ENCODE data around the gene CADPS.

CADPS gene

GRCh38 chr3:62503516-62503915, 371.7 kb downstream of the CADPS start:
- H3K4me3 ChIP-seq (ENCODE audit: extremely low read depth, insufficient read depth, low read length, poor library complexity, severe bottlenecking), result no peak overlapping the region
- H3K4me1 ChIP-seq (ENCODE audit: control insufficient read depth, insufficient read depth, low read length, poor library complexity, severe bottlenecking), result no peaks in the 10 kb centered on the region
- WGBS, 2 experiments (ENCODE audit: insufficient coverage in 2 of 2), result 83% methylated on average over 1 of the region's 2 CpGs; no CpG with 5 or more reads in 1 of the 2 experiments
- no peaks in the 10 kb centered on the region for H3K9me3 ChIP-seq (ENCODE audit: control insufficient read depth, low read length)
- H3K27ac ChIP-seq (ENCODE audit: low read depth, low read length, severe bottlenecking), result no peak overlapping the region
- H3K36me3 ChIP-seq (ENCODE audit: control insufficient read depth, insufficient read depth, low read length), result no peaks in the 10 kb centered on the region

- no peaks in the 10 kb centered on the region for H3K9me3 ChIP-seq (ENCODE audit: control insufficient read depth, low read length)
- no peak overlapping the region for H3K4me3 ChIP-seq (ENCODE audit: extremely low read depth, insufficient read depth, low read length, poor library complexity, severe bottlenecking)
- no peak overlapping the region for H3K27ac ChIP-seq (ENCODE audit: low read depth, low read length, severe bottlenecking)
- no peaks in the 10 kb centered on the region for H3K4me1 ChIP-seq (ENCODE audit: control insufficient read depth, insufficient read depth, low read length, poor library complexity, severe bottlenecking)
- no peaks in the 10 kb centered on the region for H3K36me3 ChIP-seq (ENCODE audit: control insufficient read depth, insufficient read depth, low read length)
- WGBS, 2 experiments (ENCODE audit: insufficient coverage in 2 of 2), result 92 to 100% methylated on average over 2 of the region's 8 CpGs
These were observed 372.6 kb downstream of the CADPS start for GRCh38 chr3:62502315-62503300.

GRCh38 chr3:62501289-62501668, 373.9 kb downstream of the CADPS start:
- Histone ChIP-seq H3K36me3 (ENCODE audit: control insufficient read depth, insufficient read depth, low read length) (no peaks in the 10 kb centered on the region), H3K27ac (ENCODE audit: low read depth, low read length, severe bottlenecking) (no peak overlapping the region), H3K4me3 (ENCODE audit: extremely low read depth, insufficient read depth, low read length, poor library complexity, severe bottlenecking) (no peak overlapping the region), H3K4me1 (ENCODE audit: control insufficient read depth, insufficient read depth, low read length, poor library complexity, severe bottlenecking) (no peaks in the 10 kb centered on the region), H3K9me3 (ENCODE audit: control insufficient read depth, low read length) (no peaks in the 10 kb centered on the region)
- 85 to 100% methylated on average over 1 to 2 of the region's 3 CpGs for WGBS, 2 experiments (ENCODE audit: insufficient coverage in 2 of 2)

GRCh38 chr3:62500556-62501288, 374.5 kb downstream of the CADPS start:
- 100% methylated on average over 1 of the region's 2 CpGs for WGBS, 2 experiments (ENCODE audit: insufficient coverage in 2 of 2)
- Histone ChIP-seq H3K4me1 (ENCODE audit: control insufficient read depth, insufficient read depth, low read length, poor library complexity, severe bottlenecking) (no peaks in the 10 kb centered on the region), H3K4me3 (ENCODE audit: extremely low read depth, insufficient read depth, low read length, poor library complexity, severe bottlenecking) (no peak overlapping the region), H3K9me3 (ENCODE audit: control insufficient read depth, low read length) (no peaks in the 10 kb centered on the region), H3K27ac (ENCODE audit: low read depth, low read length, severe bottlenecking) (no peak overlapping the region), H3K36me3 (ENCODE audit: control insufficient read depth, insufficient read depth, low read length) (no peaks in the 10 kb centered on the region)

- no peaks in the 10 kb centered on the region for H3K36me3 ChIP-seq (ENCODE audit: control insufficient read depth, insufficient read depth, low read length)
- H3K27ac ChIP-seq (ENCODE audit: low read depth, low read length, severe bottlenecking), result no peak overlapping the region
- H3K4me1 ChIP-seq (ENCODE audit: control insufficient read depth, insufficient read depth, low read length, poor library complexity, severe bottlenecking), result no peaks in the 10 kb centered on the region
- WGBS, 2 experiments (ENCODE audit: insufficient coverage in 2 of 2), result 63 to 86% methylated on average over 4 of the region's 5 CpGs
- no peak overlapping the region for H3K4me3 ChIP-seq (ENCODE audit: extremely low read depth, insufficient read depth, low read length, poor library complexity, severe bottlenecking)
- no peaks in the 10 kb centered on the region for H3K9me3 ChIP-seq (ENCODE audit: control insufficient read depth, low read length)
These were observed 378.1 kb downstream of the CADPS start for GRCh38 chr3:62497156-62497555.

DNA sequence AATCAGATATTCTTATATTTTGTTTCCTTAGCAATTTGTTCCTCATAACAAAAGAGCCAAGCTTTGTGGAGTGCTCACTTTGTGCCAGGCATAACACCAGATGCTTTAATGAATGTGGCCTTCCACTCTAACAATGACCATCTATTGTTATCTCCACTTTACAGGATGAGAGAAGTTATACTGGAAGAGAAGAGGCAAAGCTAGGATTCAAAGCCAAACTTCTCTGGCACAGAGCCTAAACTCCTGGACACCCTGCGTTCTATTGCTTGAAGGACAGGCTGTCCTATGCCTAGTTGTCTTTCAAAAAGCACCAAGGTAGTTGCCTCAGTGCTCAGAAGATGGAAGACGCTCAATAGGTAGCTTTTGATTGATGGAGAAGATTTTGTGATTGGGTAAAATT, 378.7 kb downstream of the CADPS start:
- WGBS, 2 experiments (ENCODE audit: insufficient coverage in 2 of 2), result 78 to 86% methylated on average over 2 of the region's 2 CpGs
- no peaks in the 10 kb centered on the region for H3K4me1 ChIP-seq (ENCODE audit: control insufficient read depth, insufficient read depth, low read length, poor library complexity, severe bottlenecking)
- H3K4me3 ChIP-seq (ENCODE audit: extremely low read depth, insufficient read depth, low read length, poor library complexity, severe bottlenecking), result no peak overlapping the region
- no peak overlapping the region for H3K27ac ChIP-seq (ENCODE audit: low read depth, low read length, severe bottlenecking)
- H3K36me3 ChIP-seq (ENCODE audit: control insufficient read depth, insufficient read depth, low read length), result no peaks in the 10 kb centered on the region
- H3K9me3 ChIP-seq (ENCODE audit: control insufficient read depth, low read length), result no peaks in the 10 kb centered on the region

DNA sequence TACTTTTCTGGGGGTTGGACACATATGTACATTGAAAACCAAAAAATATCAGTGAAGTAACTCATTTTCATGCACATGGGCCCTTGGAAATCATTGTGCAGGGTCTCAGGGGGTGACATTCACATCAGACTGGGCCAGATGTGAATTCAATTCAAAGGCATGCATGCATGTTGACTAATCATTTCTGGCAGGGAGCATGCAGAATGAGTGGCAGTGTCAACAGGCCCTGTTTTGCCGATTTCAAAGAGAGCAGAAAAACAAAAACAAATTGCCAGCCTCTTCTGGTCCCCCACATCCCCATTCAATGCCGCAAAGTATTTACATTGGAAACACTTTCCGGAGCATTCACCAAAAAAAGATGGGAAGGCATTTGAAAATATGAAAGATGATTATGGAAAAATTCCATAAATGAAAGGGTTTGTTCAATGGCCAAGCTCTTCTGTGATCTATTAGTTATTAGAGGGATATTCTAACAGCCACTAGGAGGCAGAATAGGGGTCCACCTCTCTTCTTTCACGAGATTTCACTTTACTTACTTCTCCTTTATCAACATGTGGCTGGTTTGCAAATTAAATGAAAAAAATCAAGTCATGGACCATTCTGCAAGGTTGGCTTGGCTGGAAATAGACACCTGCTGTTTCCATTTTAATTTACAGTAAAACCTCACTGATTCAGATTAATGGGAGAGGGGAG, 382.0 kb downstream of the CADPS start:
- 40 to 100% methylated on average over 1 of the region's 4 CpGs for WGBS, 2 experiments (ENCODE audit: insufficient coverage in 2 of 2)
- H3K4me1 ChIP-seq (ENCODE audit: control insufficient read depth, insufficient read depth, low read length, poor library complexity, severe bottlenecking), result no peaks in the 10 kb centered on the region
- H3K9me3 ChIP-seq (ENCODE audit: control insufficient read depth, low read length), result no peaks in the 10 kb centered on the region
- no peak overlapping the region for H3K27ac ChIP-seq (ENCODE audit: low read depth, low read length, severe bottlenecking)
- no peaks in the 10 kb centered on the region for H3K36me3 ChIP-seq (ENCODE audit: control insufficient read depth, insufficient read depth, low read length)
- H3K4me3 ChIP-seq (ENCODE audit: extremely low read depth, insufficient read depth, low read length, poor library complexity, severe bottlenecking), result no peak overlapping the region

- Histone ChIP-seq H3K4me3 (ENCODE audit: extremely low read depth, insufficient read depth, low read length, poor library complexity, severe bottlenecking) (no peak overlapping the region), H3K27ac (ENCODE audit: low read depth, low read length, severe bottlenecking) (no peak overlapping the region), H3K36me3 (ENCODE audit: control insufficient read depth, insufficient read depth, low read length) (no peaks in the 10 kb centered on the region), H3K9me3 (ENCODE audit: control insufficient read depth, low read length) (no peaks in the 10 kb centered on the region), H3K4me1 (ENCODE audit: control insufficient read depth, insufficient read depth, low read length, poor library complexity, severe bottlenecking) (no peaks in the 10 kb centered on the region)
- WGBS, 2 experiments (ENCODE audit: insufficient coverage in 2 of 2), result 90 to 93% methylated on average over 4 of the region's 4 CpGs
These were observed 392.3 kb downstream of the CADPS start for GRCh38 chr3:62482961-62483360.

DNA sequence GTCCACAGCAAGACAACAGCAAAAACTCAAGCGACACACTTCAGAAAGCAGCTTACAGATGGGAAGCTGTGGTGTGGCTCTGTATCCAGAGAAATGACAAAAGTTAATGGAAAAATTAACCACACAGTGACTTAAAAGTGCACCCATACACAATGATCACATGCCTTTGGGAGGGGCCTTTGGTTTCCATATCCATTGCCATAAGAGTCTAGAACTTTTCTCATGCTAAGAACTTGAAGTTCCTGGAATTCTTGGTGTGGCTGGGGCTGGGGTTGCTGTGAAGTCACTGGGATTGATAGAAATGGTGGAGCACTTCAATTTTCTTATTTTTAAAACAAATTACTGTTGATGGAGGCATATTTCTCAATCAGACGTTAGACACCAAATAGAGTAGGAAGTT, 393.3 kb downstream of the CADPS start:
- Histone ChIP-seq H3K27ac (ENCODE audit: low read depth, low read length, severe bottlenecking) (no peak overlapping the region), H3K4me3 (ENCODE audit: extremely low read depth, insufficient read depth, low read length, poor library complexity, severe bottlenecking) (no peak overlapping the region), H3K9me3 (ENCODE audit: control insufficient read depth, low read length) (no peaks in the 10 kb centered on the region), H3K4me1 (ENCODE audit: control insufficient read depth, insufficient read depth, low read length, poor library complexity, severe bottlenecking) (no peaks in the 10 kb centered on the region), H3K36me3 (ENCODE audit: control insufficient read depth, insufficient read depth, low read length) (no peaks in the 10 kb centered on the region)
- no CpG with 5 or more reads among the region's 2 CpGs for WGBS, 2 experiments (ENCODE audit: insufficient coverage in 2 of 2)

GRCh38 chr3:62480056-62480455, 395.2 kb downstream of the CADPS start:
- Histone ChIP-seq H3K4me3 (ENCODE audit: extremely low read depth, insufficient read depth, low read length, poor library complexity, severe bottlenecking) (no peak overlapping the region), H3K36me3 (ENCODE audit: control insufficient read depth, insufficient read depth, low read length) (no peaks in the 10 kb centered on the region), H3K4me1 (ENCODE audit: control insufficient read depth, insufficient read depth, low read length, poor library complexity, severe bottlenecking) (no peaks in the 10 kb centered on the region), H3K9me3 (ENCODE audit: control insufficient read depth, low read length) (no peaks in the 10 kb centered on the region), H3K27ac (ENCODE audit: low read depth, low read length, severe bottlenecking) (no peak overlapping the region)
- WGBS, 2 experiments (ENCODE audit: insufficient coverage in 2 of 2), result no CpG with 5 or more reads among the region's 1 CpG

All from mesodermal cell (in vitro differentiated cells).